Measurements from ENCODE around the gene SCG2. TPM values are rescaled to one million over a fixed set of nuclear protein-coding genes. Genes with fewer than 3 reads are reported as not detected.

SCG2 gene
- total and polyA plus RNA-seq, 4 donors: not detected

- no peak for DNase-seq (ENCODE audit: low spot score)
- H3K27ac ChIP-seq (ENCODE audit: low read depth in 1 of 2, low read length in 2 of 2): no peak overlapping the region
- WGBS: 56% methylated on average over 4 of the region's 4 CpGs
These were observed 16.5 kb downstream of the SCG2 start for GRCh38 chr2:223585666-223586065.

DNA sequence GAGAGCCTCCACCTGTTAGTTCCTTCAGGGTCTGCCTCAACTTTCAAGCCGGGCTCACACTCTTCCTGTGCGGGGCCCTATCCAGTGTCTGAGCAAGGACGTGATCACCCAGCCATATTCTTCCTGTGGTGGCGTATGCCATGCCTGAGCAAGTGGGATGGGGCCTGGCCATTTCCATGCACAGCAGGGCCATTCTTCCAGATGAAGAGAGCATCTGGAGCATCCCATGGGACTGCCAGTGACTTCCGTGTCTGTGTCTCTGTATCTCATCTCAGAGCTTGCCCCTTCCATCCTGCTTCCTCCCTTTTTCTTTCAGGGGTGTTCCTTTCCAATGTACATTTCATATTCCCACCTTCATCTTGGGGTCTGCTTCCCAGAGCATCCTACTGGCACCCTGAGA lies 20.2 kb downstream of the SCG2 start:
- H3K27me3 ChIP-seq (ENCODE audit: control insufficient read depth in 4 of 4, insufficient read depth in 4 of 4, low read length in 3 of 4): no peaks in the 10 kb centered on the region
- no peak overlapping the region for H3K27ac ChIP-seq (ENCODE audit: low read depth in 1 of 2, low read length in 2 of 2)
- H3K4me3 ChIP-seq (ENCODE audit: low read depth in 1 of 3, low read length in 3 of 3): no peak overlapping the region
- no peak overlapping the region for H3K9ac ChIP-seq (ENCODE audit: low read depth in 1 of 2, low read length in 2 of 2)
- no peaks in the 10 kb centered on the region for H3K9me3 ChIP-seq (ENCODE audit: control insufficient read depth in 4 of 4, low read length in 3 of 4)
- 83% methylated on average over 5 of the region's 5 CpGs for whole genome bisulfite sequencing
- TF ChIP-seq HNF4G (IDR thresholded peaks at IDR 0.05) (no peak), JUND (IDR thresholded peaks at IDR 0.05) (no peak), TAF1 (conservative IDR thresholded peaks at IDR 0.05) (no peak), NR2F2 (IDR thresholded peaks at IDR 0.05) (no peak), HNF4A (conservative IDR thresholded peaks at IDR 0.05) (no peak), YY1 (IDR thresholded peaks at IDR 0.05) (no peak), FOXA1 (IDR thresholded peaks at IDR 0.05) (no peak), RAD21 (IDR thresholded peaks at IDR 0.05) (no peak), RXRA (IDR thresholded peaks at IDR 0.05) (no peak), MAX (IDR thresholded peaks at IDR 0.05) (no peak), SP1 (IDR thresholded peaks at IDR 0.05) (no peak), ZBTB33 (IDR thresholded peaks at IDR 0.05) (no peak), GABPA (IDR thresholded peaks at IDR 0.05 in 1 of 2, conservative IDR thresholded peaks at IDR 0.05 in 1 of 2) (no peak)
- TF ChIP-seq, protein P1, sequence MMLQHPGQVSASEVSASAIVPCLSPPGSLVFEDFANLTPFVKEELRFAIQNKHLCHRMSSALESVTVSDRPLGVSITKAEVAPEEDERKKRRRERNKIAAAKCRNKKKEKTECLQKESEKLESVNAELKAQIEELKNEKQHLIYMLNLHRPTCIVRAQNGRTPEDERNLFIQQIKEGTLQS (IDR thresholded peaks at IDR 0.05): no peak
- no peak for DNase-seq (ENCODE audit: low spot score)
- no peaks in the 10 kb centered on the region for H3K36me3 ChIP-seq (ENCODE audit: control insufficient read depth in 4 of 4, insufficient read depth in 3 of 4, low read depth in 1 of 4, low read length in 3 of 4)
- no peaks in the 10 kb centered on the region for H3K4me1 ChIP-seq (ENCODE audit: control insufficient read depth in 4 of 4, insufficient read depth in 4 of 4, low read length in 3 of 4)

More at GRCh38 chr2:223585666-223586065, 16.5 kb downstream of the SCG2 start:
- H3K36me3 ChIP-seq (ENCODE audit: control insufficient read depth in 4 of 4, insufficient read depth in 3 of 4, low read depth in 1 of 4, low read length in 3 of 4): no peaks in the 10 kb centered on the region
- no peak overlapping the region for H3K9ac ChIP-seq (ENCODE audit: low read depth in 1 of 2, low read length in 2 of 2)
- H3K9me3 ChIP-seq (ENCODE audit: control insufficient read depth in 4 of 4, low read length in 3 of 4): no peaks in the 10 kb centered on the region
- H3K4me3 ChIP-seq (ENCODE audit: low read depth in 1 of 3, low read length in 3 of 3): no peak overlapping the region
- H3K27me3 ChIP-seq (ENCODE audit: control insufficient read depth in 4 of 4, insufficient read depth in 4 of 4, low read length in 3 of 4): no peaks in the 10 kb centered on the region
- no peaks in the 10 kb centered on the region for H3K4me1 ChIP-seq (ENCODE audit: control insufficient read depth in 4 of 4, insufficient read depth in 4 of 4, low read length in 3 of 4)
- no peak for TF ChIP-seq SP1 (IDR thresholded peaks at IDR 0.05)
- TF ChIP-seq TAF1 (conservative IDR thresholded peaks at IDR 0.05): no peak
- TF ChIP-seq, protein P1 (IDR thresholded peaks at IDR 0.05): no peak
- TF ChIP-seq RAD21 (IDR thresholded peaks at IDR 0.05): no peak
- TF ChIP-seq FOXA1 (IDR thresholded peaks at IDR 0.05): no peak
- TF ChIP-seq FOXA2 (IDR thresholded peaks at IDR 0.05): no peak
- no peak for TF ChIP-seq ZBTB33 (IDR thresholded peaks at IDR 0.05)

Data from liver (tissue), 9 donors.